Peyer's patch (tissue), 4 donors: ENCODE results near the gene CDC37. TPM values are rescaled to one million over a fixed set of nuclear protein-coding genes. Genes with fewer than 3 reads are reported as not detected.
"Not testable (repeated sequence)": the region's sequence is repeated elsewhere in the genome, so short reads cannot be mapped to it uniquely, and the experiment has no call there.

Source experiments
- DNase-seq, 3 donors: peaks; one replicate each; pipeline ENCODE4 v3.0.0-alpha.2; 2017 to 2019
- H3K27ac ChIP-seq, 4 donors: fragments of 200-600 bp; sonication (generic); one replicate each; pipeline ENCODE4 v1.5.1; 2016 to 2019
- H3K27me3 ChIP-seq, 2 donors: fragments of 200-600 bp; sonication (generic); one replicate each; pipeline ENCODE4 v1.5.1; 2019
- H3K36me3 ChIP-seq, 3 donors: fragments of 200-600 bp; sonication (generic); one replicate each; pipeline ENCODE4 v1.5.1; 2016 to 2019
- H3K4me1 ChIP-seq, 4 donors: fragments of 200-600 bp; sonication (generic); one replicate each; pipeline ENCODE4 v1.5.1; 2016 to 2019
- H3K4me3 ChIP-seq, 4 donors: fragments of 200-600 bp; sonication (generic); 1 replicate in 3 of 4; 2 replicates in 1 of 4; pipeline ENCODE4 v1.5.1; 2016 to 2019; ENCODE audit warnings: mild to moderate bottlenecking in 1 of 4
- H3K9me3 ChIP-seq, 4 donors: fragments of 200-600 bp; sonication (generic); one replicate each; pipeline ENCODE4 v1.5.1; 2016 to 2019; ENCODE audit warnings: mild to moderate bottlenecking in 1 of 4
- CTCF ChIP-seq, 6 experiments: fragments of 450-650 bp in 4 of 6; fragments of 200-600 bp in 2 of 6; sonication (generic) in 1 of 6; IDR thresholded peaks; one replicate each; pipeline ENCODE4 v1.5.1; 2017 to 2019; ENCODE audit warnings: antibody characterized with exemption in 6 of 6, mild to moderate bottlenecking in 3 of 6, moderate library complexity in 1 of 6
- POLR2A ChIP-seq, 2 donors: fragments of 450-650 bp; IDR thresholded peaks; one replicate each; pipeline ENCODE4 v1.5.1; 2017; ENCODE audit warnings: antibody characterized with exemption in 2 of 2, mild to moderate bottlenecking in 2 of 2, moderate library complexity in 2 of 2
- total RNA-seq, 4 donors: library from RNA; depleted of rRNA; stranded (reverse); fragments of >200 nt; gene quantifications; one replicate each; pipeline ENCODE4 v1.1.0, GENCODE V29; 2016

The CDC37 gene
- total RNA-seq, 4 donors from 2014 or later = 118 to 443 (median 159) TPM

GRCh38 chr19:10416083-10416379 lies 12.7 kb upstream of the CDC37 start:
- Histone ChIP-seq H3K9me3 (no peaks in the 10 kb centered on the region), H3K4me1 (peaks cover 0 to 42% (median 39%) of the 10 kb centered on the region in 4 donors), H3K27ac (peak overlapping the region in 3 of 4 donors; percentile 32 to 64 (median 36)), H3K27me3 (peaks cover 0 to 36% of the 10 kb centered on the region in 2 donors), H3K36me3 (no peaks in the 10 kb centered on the region), H3K4me3 (peak overlapping the region; percentile 37 to 55 (median 53))
- no peak for TF ChIP-seq POLR2A (IDR thresholded peaks at IDR 0.05)
- no peak for TF ChIP-seq CTCF (IDR thresholded peaks at IDR 0.05)
- DNase-seq = no peak

- DNase-seq = no peak
- H3K36me3 ChIP-seq = no peaks in the 10 kb centered on the region
- peak overlapping the region; percentile 52 to 76 (median 74) for H3K27ac ChIP-seq
- TF ChIP-seq CTCF (IDR thresholded peaks at IDR 0.05) = no peak
- no peak for TF ChIP-seq POLR2A (IDR thresholded peaks at IDR 0.05)
- peaks cover 0 to 35% (median 23%) of the 10 kb centered on the region in 4 donors for H3K4me1 ChIP-seq
- no peak overlapping the region for H3K4me3 ChIP-seq
- peaks cover 0 to under 1% of the 10 kb centered on the region in 2 donors for H3K27me3 ChIP-seq
- H3K9me3 ChIP-seq = no peaks in the 10 kb centered on the region
Observed at GRCh38 chr19:10412257-10412977, 9.1 kb upstream of the CDC37 start.

- DNase-seq, H3K27me3 ChIP-seq, H3K9me3 ChIP-seq, H3K4me3 ChIP-seq, H3K36me3 ChIP-seq: not testable (repeated sequence)
- peaks cover 0 to 27% (median 15%) of the 10 kb centered on the region in 4 donors for H3K4me1 ChIP-seq
- peak overlapping the region in 1 of 4 donors; percentile 76 for H3K27ac ChIP-seq
Observed at GRCh38 chr19:10411224-10411623, 7.9 kb upstream of the CDC37 start.

- no peaks in the 10 kb centered on the region for H3K9me3 ChIP-seq
- DNase-seq = peak in 2 of 3 donors; percentile 91
- H3K4me1 ChIP-seq = peaks cover 3 to 41% (median 19%) of the 10 kb centered on the region in 4 donors
- H3K36me3 ChIP-seq = no peaks in the 10 kb centered on the region
- peak overlapping the region in 1 of 4 donors; percentile 9 for H3K4me3 ChIP-seq
- H3K27me3 ChIP-seq = peaks cover 0 to 13% of the 10 kb centered on the region in 2 donors
- TF ChIP-seq POLR2A (IDR thresholded peaks at IDR 0.05) (no peak), CTCF (IDR thresholded peaks at IDR 0.05) (no peak)
- H3K27ac ChIP-seq = peak overlapping the region; percentile 54 to 84 (median 74)
Observed at GRCh38 chr19:10408511-10409283, 5.4 kb upstream of the CDC37 start.

GRCh38 chr19:10407096-10407495 lies 3.8 kb upstream of the CDC37 start:
- Histone ChIP-seq H3K27ac (no peak overlapping the region), H3K9me3 (no peaks in the 10 kb centered on the region), H3K4me3 (no peak overlapping the region), H3K4me1 (peaks cover 3 to 49% (median 24%) of the 10 kb centered on the region in 4 donors), H3K27me3 (peaks cover 0 to 13% of the 10 kb centered on the region in 2 donors), H3K36me3 (no peaks in the 10 kb centered on the region)
- TF ChIP-seq CTCF (IDR thresholded peaks at IDR 0.05) (no peak), POLR2A (IDR thresholded peaks at IDR 0.05) (no peak)
- DNase-seq = no peak

GRCh38 chr19:10406191-10406590 lies 2.8 kb upstream of the CDC37 start:
- no peaks in the 10 kb centered on the region for H3K9me3 ChIP-seq
- no peak for TF ChIP-seq CTCF (IDR thresholded peaks at IDR 0.05)
- TF ChIP-seq POLR2A (IDR thresholded peaks at IDR 0.05) = no peak
- no peak for DNase-seq
- peaks cover 3 to 42% (median 25%) of the 10 kb centered on the region in 4 donors for H3K4me1 ChIP-seq
- peaks cover 0 to 13% of the 10 kb centered on the region in 2 donors for H3K27me3 ChIP-seq
- no peak overlapping the region for H3K4me3 ChIP-seq
- H3K27ac ChIP-seq = no peak overlapping the region
- no peaks in the 10 kb centered on the region for H3K36me3 ChIP-seq
